ENCODE measurements around the gene MBLAC2.

MBLAC2 gene

GRCh38 chr5:90474235-90475107 is at the start of gene MBLAC2, which contains the start of gene POLR3G:
MBLAC2 (minus strand) TSS chr5:90474771; CDS start chr5:90474292, 479 bp downstream.
POLR3G (plus strand) TSS chr5:90474864; CDS start chr5:90485568, 10,704 bp downstream.
- DNase-seq (ENCODE audit: low read depth): peak; percentile 94

GRCh38 chr5:90519081-90519480 is 44.5 kb upstream of the MBLAC2 start:
- DNase-seq (ENCODE audit: low read depth): no peak

GRCh38 chr5:90518661-90519060 is 44.1 kb upstream of the MBLAC2 start:
- no peak for DNase-seq (ENCODE audit: low read depth)

GRCh38 chr5:90514520-90514919 is 39.9 kb upstream of the MBLAC2 start:
- DNase-seq (ENCODE audit: low read depth): no peak

GRCh38 chr5:90510438-90510837 is 35.9 kb upstream of the MBLAC2 start:
- DNase-seq (ENCODE audit: low read depth): no peak

- no peak for DNase-seq (ENCODE audit: low read depth)
These were observed 31.6 kb upstream of the MBLAC2 start for GRCh38 chr5:90506221-90506620.

- DNase-seq (ENCODE audit: low read depth): no peak
These were observed 30.2 kb upstream of the MBLAC2 start for GRCh38 chr5:90504743-90505142.

- no peak for DNase-seq (ENCODE audit: low read depth)
These were observed 29.0 kb upstream of the MBLAC2 start for GRCh38 chr5:90503596-90503995.

- no peak for DNase-seq (ENCODE audit: low read depth)
These were observed 20.6 kb upstream of the MBLAC2 start for GRCh38 chr5:90495146-90495545.

- no peak for DNase-seq (ENCODE audit: low read depth)
These were observed 19.5 kb upstream of the MBLAC2 start for GRCh38 chr5:90494043-90494442.

GRCh38 chr5:90488791-90489190 is 14.2 kb upstream of the MBLAC2 start:
- no peak for DNase-seq (ENCODE audit: low read depth)

- DNase-seq (ENCODE audit: low read depth): no peak
These were observed 10.0 kb upstream of the MBLAC2 start for GRCh38 chr5:90484540-90484939.

- DNase-seq (ENCODE audit: low read depth): no peak
These were observed 8.6 kb upstream of the MBLAC2 start for GRCh38 chr5:90483206-90483605.

GRCh38 chr5:90480699-90481098 is 6.1 kb upstream of the MBLAC2 start:
- no peak for DNase-seq (ENCODE audit: low read depth)

GRCh38 chr5:90479611-90480385 is 5.2 kb upstream of the MBLAC2 start:
- no peak for DNase-seq (ENCODE audit: low read depth)

- no peak for DNase-seq (ENCODE audit: low read depth)
These were observed 3.1 kb upstream of the MBLAC2 start for GRCh38 chr5:90477621-90478215.

GRCh38 chr5:90477073-90477472 is 2.5 kb upstream of the MBLAC2 start:
- DNase-seq (ENCODE audit: low read depth): no peak

GRCh38 chr5:90476391-90476790 is 1.8 kb upstream of the MBLAC2 start:
- DNase-seq (ENCODE audit: low read depth): no peak

- no peak for DNase-seq (ENCODE audit: low read depth)
These were observed 937 bp upstream of the MBLAC2 start for GRCh38 chr5:90475436-90475980.

- peak; percentile 20 for DNase-seq (ENCODE audit: low read depth)
These were observed 956 bp downstream of the MBLAC2 start for GRCh38 chr5:90473396-90474234.

GRCh38 chr5:90472783-90473395 is 1.7 kb downstream of the MBLAC2 start:
- no peak for DNase-seq (ENCODE audit: low read depth)
